Stimulated activated CD4-positive, alpha-beta T cell treated with anti-CD3 and anti-CD28 coated beads, Interleukin-4, amount 100 ng/mL, for 24 hours (primary cell): ENCODE measurements around the gene ROCK2.
"Not testable (repeated sequence)": the region's sequence is repeated elsewhere in the genome, so short reads cannot be mapped to it uniquely, and the experiment has no call there.

Experiments
- DNase-seq: peaks from one replicate; pipeline ENCODE4 v3.0.0-alpha.2; 2020

ROCK2 gene

DNA sequence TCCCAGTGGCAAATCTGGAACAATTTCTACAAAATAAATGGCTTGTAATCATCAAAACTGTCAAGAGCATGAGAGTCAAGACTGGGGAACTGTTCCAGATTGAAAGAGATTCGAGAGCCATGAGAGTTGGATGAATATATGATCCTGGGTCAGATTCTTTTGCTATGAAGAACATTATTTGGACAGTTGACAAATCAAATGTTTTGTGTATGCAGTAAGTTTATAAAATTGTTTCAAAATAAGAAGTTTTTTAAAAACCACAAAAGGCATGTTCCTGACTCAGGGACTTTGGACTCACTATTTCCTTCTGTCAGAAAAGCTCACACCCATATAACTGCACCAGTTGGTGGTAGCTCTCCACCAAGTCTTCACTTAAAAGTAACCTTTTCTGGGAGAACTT, 38.5 kb downstream of the ROCK2 start:
- no peak for DNase-seq

DNA sequence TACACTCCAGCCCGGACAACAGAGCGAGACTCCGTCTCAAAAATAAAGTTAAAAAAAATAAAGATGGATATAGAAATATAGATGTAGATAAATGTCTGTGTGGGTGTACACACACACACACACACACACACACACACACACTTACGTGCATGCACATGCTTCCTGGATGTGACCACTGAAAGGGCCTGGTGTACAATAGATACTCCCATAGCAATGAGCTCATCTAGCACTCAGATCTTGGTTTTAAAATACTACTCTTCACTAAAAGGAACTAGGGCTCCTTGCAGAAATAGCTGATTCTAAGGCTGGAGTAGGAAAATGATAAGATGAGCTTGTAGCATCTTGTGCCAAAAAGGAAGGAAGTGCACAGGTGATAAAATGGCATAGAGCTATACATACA, 39.1 kb downstream of the ROCK2 start:
- DNase-seq, result no peak

DNA sequence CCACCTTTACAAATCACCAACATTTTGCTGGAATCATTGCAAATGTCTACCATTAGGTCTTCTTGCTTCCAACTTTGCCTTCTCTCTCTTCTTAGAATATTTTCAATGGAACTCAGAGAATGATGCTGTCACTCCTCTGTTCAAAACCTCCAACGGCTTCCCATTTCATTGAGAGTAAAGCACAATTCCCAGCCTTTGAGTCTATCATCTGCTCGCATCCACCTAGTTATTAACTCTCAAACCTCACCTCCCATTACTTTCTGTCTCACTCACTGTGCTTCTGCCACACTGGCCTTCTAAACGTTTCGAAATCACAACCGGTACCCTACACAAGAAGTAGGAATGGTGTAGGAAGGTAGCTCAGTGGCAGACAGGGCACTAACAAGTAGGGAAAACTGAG, 40.0 kb downstream of the ROCK2 start:
- no peak for DNase-seq

DNA sequence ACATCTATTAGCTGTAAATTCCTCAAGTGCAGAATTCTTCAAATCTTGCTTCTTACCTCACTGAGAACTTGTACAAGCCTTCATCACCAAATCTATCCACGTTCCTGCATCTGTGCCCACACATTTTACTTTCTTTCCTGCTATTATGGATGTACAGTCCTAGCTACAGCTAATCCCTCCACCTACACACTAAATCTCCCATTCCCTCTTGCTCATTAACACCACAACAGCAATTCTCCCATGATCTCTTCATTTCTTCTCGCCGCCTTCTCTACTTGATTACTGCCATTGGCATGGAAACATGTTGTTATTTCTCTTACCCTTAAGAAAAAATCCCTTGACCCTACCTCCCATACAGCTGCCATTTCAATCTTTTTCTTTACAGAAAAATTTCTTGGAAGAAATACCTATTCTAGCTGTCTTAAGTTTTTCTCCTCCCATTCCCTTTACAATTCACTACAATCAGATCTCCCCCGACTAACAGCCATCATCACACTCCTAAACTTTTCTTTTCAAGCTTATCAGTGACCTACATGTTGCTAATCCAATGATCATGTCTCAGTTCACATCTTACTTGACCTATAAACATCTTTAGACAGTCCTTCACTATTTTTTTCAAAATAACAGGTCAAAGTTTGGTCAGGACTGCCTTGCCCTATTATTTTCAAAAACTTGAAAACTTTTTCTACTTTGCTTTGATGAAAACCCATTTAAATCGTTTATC, 41.0 kb downstream of the ROCK2 start:
- DNase-seq, result no peak

DNA sequence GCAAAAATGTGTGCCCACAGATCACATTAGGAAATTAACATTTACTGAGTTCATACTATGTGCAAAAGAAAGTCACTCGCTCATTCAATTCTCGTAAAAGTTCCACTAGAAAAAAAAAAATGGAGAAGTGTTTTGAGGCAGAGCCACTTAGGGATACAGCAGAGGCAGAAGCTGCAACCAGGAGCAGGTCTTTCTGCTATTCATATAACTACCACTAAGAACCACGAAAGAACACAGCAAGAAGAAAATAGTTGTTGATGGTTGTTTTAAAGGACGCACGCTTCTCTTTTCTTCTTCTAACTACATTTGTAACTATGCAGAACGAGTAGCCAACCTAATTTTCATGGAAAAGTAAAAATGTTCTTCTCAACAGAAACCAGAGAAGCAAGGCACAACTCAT, 45.0 kb downstream of the ROCK2 start:
- no peak for DNase-seq

DNA sequence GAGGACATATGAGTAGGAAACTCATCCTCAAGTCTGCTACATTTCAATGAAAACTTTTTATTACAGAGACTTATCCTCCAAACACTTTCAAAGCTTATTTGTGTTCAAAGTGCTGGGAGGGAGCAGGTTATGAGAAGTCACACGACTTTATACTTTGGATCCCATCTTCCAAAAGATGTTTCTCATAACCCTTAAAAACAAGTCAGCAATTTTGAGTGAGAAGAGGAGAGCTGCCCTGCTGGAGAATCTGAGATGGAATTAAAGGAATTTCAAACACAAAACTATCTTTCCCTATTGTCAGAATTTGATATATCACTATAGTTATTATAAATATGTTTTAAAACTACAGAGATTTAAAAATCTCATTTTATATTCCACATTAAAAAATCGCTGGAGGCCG, 45.8 kb downstream of the ROCK2 start:
- no peak for DNase-seq

DNA sequence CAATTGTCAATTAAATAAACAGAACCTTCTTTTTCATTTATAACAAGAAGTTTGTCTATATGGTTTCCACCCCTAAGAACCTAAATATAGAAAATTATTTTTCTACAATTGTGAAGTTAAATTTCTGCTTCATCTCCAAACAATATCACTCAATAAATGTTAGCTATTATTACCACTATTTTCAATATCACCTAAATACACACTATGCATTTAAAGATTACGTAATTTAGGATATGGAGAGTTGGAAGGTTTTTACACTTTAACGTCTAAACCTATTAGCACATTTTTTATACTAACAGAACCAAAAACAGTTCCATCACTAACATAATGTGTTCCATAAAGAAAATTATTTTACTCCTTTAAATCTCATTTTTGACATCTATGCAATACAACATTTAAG, 48.0 kb downstream of the ROCK2 start:
- no peak for DNase-seq

DNA sequence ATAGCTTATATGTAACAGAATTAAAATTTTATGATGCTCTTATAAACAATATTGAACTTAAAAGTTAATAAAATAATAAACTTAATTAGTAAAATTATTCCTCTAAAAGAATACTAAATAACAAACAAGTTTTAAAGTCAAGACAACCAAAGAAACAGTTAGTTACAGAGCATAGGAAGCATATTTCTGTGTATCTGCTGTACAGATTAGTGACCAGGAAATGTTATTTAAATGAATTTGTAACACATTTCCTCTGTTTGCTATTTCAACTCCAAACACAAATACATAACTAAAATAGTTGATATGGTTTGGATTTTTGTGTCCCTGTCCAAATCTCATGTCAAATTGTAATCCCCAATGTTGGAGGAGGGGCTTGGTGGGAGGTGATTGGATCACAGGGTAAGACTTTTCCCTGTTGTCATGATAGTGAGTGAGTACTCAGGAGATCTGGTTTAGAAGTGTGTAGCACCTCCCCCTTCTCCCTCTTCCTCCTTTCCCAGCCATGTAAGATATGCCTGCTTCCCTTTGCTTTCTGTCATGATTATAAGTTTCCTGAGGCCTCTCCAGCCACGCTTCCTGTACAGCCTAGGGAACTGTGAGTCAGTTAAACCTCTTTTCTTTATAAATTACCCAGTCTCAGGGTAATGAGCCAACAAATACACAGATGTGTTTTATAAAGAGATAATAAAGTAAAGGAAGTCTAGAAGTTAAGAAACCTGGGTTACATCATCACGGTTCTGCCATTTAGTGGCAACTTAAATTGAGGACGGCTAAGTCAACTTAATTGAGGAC, 51.8 kb downstream of the ROCK2 start:
- no peak for DNase-seq

DNA sequence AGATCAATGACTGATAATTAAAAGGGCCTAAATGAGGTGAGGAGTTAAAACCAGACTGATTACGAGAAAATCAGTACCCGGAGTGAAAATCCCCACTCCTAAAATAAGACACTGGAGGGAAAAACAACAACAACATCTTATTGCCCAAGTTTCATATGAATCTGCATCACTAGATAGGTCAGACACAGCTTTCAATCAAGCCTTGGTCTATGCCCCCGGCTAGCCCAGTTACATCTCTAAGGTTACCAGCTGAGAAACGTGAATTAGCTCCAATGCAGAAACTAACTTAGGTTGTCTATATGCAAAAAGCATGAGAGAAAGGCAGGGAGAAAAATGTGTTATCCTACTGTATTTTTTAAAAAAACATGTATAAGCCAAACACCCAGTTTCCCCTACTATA, 53.7 kb downstream of the ROCK2 start:
- no peak for DNase-seq

DNA sequence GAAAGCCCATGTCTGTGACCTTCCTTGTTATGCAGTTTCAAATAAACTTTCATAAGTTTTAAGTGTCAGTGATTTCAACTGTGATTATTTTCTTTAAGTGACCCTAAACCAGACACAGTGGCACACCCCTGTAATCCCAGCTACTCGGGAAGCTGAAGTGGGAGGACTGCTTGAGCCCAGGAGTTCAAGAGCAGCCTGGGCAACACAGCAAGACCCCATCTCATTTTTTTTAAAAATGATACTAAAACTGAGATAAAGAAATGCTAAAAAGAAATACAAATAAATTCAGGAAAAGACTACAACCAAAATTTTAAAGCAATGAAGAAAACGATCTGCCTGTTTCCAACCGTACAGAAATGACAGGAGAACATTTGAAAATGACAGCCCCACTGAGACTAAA, 54.2 kb downstream of the ROCK2 start:
- DNase-seq, result no peak

DNA sequence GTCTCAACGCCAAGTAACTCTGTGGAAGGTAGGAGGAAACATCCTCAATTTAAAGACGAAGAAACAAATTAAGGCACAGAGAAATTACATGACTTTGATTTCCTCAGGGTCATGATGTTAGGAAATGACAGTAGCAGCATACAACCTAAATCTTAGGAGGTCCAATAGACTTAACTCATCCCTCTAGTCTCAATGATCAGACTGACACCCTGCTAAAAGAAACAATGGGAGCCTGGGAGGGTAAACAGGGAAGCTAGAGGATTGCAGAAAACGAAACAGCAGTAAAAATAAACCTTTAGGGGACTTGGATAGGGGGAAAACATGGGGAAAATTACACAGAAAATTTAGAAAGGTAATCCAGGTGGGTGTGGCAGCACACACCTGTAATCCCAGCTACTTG, 56.0 kb downstream of the ROCK2 start:
- no peak for DNase-seq

DNA sequence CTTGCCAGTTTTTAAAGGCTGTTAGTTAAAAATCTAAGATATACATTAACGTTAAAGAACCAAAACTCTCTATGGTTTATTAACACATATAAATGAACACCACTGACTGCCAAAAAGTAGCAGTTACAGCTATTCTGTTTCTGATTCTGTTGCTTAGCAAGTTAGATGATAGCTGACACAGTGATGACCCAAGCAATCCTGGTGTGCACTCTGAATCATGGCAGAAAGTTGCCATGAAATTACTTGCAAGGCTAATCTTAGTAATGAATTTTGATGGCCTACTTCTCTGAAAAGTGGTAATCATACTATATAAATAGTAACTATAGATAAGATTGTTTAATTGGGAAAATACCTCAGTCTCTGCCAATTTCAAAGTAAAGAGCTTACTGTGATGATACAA, 57.7 kb downstream of the ROCK2 start:
- DNase-seq, result no peak

DNA sequence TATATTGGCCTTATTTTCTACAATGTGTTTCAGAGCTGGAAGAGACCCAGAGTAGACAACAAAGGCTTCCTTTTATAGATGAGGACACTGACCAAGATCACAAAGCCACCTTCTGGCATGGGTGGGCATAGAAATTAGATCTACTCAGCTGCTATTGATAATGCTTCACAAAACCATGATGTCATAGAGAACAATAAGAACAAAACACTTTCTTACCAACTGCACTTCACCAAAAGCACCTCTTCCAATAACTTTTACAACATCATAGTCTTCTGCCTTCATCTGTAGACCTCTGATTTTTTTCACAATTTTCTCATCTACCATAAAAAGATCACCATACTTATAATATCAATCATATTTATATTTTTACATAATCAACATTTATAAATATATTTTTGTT, 58.1 kb downstream of the ROCK2 start:
- no peak for DNase-seq

DNA sequence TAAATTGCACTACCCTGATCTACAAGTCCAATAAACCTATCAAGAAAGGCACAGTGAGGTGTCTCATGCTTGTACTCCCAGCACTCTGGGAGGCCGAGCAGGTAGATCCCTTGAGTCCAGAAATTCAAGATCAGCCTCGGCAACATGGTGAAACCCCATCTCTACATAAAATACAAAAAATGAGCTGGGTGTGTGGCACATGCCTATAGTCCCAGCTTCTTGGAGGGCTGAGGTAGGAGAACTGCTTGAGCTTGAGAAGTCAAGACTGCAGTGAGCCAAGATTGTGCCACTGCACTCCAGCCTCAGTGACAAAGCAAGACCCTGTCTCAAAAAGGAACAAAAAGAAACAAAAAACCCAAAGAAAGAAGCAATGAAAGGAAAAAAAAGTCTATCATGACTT, 58.9 kb downstream of the ROCK2 start:
- no peak for DNase-seq

DNA sequence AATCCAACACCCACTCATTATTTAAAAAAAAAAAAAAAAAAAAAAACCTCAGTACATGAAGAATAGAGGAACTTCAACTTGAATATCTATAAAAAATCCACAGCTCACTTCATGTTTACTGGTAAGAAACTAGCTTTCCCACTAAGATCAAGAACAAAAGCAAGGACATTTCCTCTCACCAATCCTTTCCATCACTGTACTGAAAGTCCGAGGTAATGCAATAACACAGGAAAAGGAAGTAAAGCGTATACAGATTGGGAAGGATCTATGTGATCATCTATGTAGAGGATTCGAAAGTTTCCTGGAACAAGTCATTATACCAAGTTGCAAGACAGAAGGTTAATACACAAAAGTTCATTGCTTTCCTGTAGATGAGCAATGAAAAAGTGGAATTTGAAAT, 63.2 kb downstream of the ROCK2 start:
- no peak for DNase-seq

DNA sequence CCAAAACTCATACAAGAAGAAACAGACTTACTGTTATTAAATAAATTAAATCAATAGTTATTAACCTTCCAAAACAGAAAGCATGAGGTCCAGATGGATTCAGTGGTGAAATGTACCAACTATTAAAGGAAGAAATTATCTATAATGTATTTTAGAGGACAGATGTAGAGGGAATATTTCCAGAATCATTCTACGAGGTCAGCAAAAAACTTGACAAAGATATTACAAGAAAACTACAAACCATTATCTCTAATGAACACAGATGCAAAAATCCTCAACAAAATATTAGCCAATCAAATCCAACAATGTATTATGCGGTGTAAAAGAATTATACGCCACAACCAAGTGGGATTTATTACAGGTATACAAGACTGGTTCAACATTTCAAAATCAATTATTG, 63.7 kb downstream of the ROCK2 start:
- no peak for DNase-seq

DNA sequence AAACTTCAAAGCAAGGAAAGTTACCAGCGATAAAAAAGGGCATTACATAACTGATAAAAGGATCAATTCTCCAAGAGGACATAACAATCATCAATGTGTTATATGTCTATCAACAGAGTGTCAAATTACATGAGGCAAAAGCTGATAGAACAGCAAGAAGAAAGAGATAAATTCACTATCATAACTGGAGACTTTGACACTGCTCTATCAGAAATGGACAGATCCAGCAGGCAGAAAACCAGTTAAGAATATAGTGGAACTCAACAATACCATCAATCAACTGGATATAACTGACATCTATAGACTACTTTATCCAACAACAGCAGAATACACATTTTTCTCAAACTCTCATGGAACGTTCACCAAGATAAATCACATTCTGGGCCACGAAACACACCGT, 65.0 kb downstream of the ROCK2 start:
- no peak for DNase-seq

DNA sequence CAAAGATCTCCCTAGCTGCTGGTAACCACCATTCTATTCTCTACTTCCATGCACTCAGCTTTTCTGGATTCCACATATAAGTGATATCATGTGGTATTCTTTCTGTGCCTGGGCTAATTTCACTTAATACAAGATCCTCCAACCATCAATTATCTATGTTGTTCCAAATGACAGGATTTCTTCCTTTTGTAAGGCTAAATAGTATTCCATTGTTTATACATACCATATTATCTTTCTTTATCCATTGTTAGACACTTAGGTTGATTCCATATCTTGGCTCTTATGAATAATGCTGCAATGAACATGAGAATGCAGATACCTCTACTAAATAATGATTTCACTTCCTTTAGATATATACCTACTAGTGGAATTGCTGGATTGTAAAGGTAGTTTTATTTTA, 66.2 kb downstream of the ROCK2 start:
- no peak for DNase-seq

DNA sequence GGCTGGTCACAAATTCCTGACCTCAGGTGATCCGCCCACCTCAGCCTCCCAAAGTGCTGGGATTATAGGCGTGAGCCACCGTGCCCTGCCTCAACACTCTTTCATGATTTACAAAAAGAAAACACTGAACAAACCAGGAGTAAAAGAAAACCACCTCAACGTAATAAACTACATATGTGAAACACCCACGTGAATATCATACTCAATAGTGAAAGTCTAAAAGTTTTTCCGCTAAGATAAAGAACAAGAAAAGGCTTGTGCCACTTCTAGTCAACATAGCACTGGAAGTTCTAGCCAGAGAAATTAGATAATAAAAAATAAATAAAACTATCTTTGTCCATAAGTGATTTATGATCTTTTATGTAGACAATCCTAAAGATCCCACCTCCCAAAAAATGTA, 68.5 kb downstream of the ROCK2 start:
- DNase-seq, result no peak

DNA sequence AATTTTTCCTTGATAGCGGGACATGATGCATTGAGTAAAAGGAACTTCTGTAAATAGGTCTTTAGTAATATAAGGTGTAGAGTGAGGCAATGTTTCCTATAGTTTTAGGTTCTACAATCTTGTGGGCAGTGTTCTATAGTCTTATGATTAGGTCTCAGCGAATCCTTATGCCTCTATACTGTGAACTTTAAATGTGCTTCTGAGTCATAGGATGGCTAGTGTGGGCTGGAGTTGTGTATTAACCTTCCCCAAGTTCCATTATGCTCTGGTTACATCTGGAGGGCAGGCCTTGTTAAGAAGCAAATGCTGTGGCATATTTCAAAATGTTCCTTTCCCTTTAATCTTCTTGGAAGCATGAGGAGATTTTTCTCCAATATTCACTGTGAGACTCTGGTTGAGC, 73.5 kb downstream of the ROCK2 start:
- no peak for DNase-seq

DNA sequence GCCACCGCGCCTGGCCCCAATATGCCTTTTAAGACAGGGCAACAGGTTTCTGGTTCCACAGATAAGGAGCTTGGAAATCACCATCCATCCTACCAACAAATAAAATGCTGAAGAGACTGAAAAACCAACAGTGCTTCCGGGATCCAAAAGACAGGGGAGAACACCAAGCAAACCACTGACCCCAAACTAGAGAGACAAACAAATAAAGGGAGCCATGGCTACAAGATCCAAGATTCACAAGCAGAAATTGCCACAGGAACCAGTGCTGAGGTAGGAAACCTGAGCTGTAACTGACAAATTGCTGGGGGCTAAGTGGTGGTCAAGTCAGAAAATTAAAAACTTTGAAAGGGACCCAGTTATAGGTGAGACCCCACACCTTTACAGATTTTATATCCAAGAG, 76.5 kb downstream of the ROCK2 start:
- DNase-seq, result no peak

DNA sequence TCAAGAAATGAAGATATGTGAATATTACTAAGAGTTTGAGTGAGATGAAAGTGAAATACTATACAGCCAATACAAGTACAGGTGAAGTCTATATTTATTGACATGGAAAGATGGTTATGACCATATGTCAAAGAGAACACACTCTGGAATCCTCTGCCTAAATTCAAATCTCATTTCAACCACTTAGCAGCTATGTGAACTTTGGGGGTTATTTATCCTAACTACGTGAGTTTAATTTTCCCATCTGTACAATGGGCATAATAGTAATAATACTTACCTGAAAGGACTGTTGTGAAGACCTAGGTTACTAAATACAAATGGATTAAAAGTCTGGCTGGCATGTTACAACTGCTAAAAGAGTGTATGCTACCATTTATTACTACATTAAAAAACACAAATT, 79.6 kb downstream of the ROCK2 start:
- DNase-seq, result no peak

DNA sequence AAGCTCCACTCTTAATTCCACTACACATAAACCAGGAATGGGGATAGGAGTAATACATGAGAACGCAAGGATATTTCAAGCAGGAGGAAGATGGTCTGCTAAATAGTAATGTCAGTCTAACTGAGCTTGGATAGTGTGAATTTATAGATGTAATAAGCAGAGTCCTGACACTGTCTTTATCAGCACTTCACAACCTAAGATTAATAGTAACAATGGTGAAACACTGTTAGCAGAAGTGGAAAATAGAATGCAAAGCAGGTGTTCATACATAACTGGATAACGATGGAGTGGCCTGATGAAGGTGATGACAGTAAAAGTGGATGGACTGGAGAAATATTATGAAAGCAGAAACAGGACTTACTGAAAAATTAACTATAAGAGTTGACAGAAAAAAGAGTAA, 80.4 kb downstream of the ROCK2 start:
- DNase-seq, result no peak

DNA sequence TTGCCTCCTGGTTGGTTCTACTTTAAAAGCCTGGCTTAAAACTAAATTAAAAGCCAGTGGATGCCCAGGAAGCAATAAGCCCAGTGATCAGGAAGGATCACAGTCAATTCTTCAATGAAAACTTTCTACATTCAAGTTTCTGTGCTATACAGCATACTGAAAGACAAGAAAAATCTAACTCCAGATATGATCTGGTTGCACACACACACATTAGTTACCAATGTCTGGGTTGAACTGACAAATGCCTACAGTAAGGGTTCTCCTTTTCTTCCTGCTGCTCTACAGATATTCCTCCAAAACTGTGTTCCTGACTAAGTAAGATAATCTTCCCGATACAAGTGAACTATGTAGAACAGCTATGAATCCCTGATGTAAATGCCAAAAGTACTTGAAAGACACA, 81.3 kb downstream of the ROCK2 start:
- DNase-seq, result no peak

DNA sequence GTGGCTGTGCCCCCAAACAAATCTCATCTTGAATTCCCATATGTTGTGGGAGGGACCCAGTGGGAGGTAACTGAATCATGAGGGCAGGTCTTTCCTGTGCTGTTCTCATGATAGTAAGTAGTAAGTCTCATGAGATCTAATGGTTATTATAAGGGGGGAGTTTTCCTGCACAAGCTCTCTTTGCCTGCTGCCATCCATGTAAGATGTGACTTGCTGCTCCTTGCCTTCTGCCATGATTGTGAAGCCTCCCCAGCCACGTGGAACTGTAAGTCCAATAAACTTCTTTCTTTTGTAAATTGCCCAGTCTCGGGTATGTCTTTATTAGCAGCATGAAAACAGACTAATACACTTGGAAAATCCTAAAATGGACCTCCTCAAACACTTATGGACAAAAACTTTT, 82.0 kb downstream of the ROCK2 start:
- not testable (repeated sequence) for DNase-seq
